ENCODE measurements around the gene NT5DC4. TPM values are rescaled to one million over a fixed set of nuclear protein-coding genes. Genes with fewer than 3 reads are reported as not detected.

Gene NT5DC4
- total RNA-seq, 1 experiment from 2014 or later = 0.04 TPM

DNA sequence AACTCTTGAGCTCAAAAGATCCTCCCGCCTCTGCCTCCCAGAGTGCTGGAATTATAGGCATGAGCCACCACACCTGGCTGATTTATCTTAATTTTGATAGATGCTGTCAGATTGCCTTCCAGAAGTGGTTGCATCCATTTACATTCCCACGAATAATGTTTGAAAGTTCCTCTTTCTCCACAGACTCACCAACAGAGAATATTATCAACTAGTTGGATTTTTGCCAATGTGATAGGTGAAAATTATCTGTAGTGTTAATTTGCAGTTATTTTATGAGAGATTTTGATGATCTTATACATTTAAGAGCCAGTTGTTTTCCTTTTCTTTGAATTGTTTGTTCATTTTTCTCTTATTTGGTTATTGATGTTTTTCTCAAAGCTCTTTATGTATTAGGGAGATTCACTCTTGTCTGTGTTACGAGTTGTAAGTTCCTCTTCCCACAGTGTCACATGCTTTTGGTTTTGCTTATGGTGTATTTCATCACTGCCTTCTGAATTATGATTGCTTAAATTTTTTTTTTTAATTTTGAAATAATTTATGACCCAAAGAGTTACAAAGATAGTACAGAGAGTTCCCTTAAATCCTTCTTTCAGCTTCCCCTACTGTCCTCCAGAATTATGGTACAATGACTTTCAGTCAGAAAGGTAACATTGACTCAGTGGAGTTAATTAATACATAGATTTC is 20.7 kb upstream of the NT5DC4 start:
- POLR2A ChIA-PET (ENCODE audit: unreplicated experiment) = no interaction called here
- Histone ChIP-seq H3K36me3 (ENCODE audit: low read depth, low read length) (no peaks in the 10 kb centered on the region), H3K4me1 (ENCODE audit: insufficient read depth, low read length) (no peaks in the 10 kb centered on the region)

DNA sequence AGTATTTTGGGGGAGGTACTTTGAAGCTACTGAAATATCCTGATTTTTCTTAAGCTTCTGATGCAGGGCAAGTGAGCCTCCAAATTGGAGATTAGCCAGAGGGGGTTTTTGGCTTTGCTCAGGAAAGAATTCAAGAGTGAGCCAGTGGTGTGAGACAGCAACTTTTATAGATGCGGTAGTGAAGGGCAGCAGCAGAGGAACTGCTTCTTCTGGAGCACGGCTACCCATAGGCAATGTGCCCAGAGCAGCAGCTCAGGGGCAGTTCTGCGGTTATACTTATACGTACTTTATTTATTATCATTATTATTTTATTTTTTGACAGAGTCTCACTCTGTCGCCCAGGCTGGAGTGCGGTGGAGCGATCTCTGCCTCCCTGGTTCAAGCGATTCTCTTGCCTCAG is 19.8 kb upstream of the NT5DC4 start:
- Histone ChIP-seq H3K9me2 (replicated peaks; ENCODE audit: low read length) (no peaks in the 10 kb centered on the region), H3K9me3 (ENCODE audit: low read length) (no peaks in the 10 kb centered on the region), H3K4me1 (ENCODE audit: insufficient read depth, low read length) (peaks cover 3% of the 10 kb centered on the region), H3K36me3 (ENCODE audit: low read depth, low read length) (no peaks in the 10 kb centered on the region), H3F3A (ENCODE audit: low read length, unreplicated experiment) (no peaks in the 10 kb centered on the region), H3K27me3 (ENCODE audit: low read length) (no peaks in the 10 kb centered on the region), H4K20me1 (ENCODE audit: low read length) (no peaks in the 10 kb centered on the region), H3K4me3 (ENCODE audit: low read length) (no peak overlapping the region), H3K79me2 (ENCODE audit: low read length) (no peaks in the 10 kb centered on the region), H2AFZ (ENCODE audit: low read length) (no peak overlapping the region), H3K9ac (ENCODE audit: low read length) (no peak overlapping the region), H3K27ac (ENCODE audit: low read length) (no peak overlapping the region), H3K4me2 (ENCODE audit: low read length) (no peak overlapping the region)
- DNase-seq (no peak), ATAC-seq (no peak)
- intact Hi-C loops (cut with micrococcal nuclease) = no loop called here
- BruUV-seq (replicated peaks) = no TSS peak
- ChIA-PET CTCF (no interaction called here), POLR2A (ENCODE audit: unreplicated experiment) (no interaction called here)
- TF ChIP-seq EZH2phosphoT487 (IDR thresholded peaks at IDR 0.05; ENCODE audit: borderline replicate concordance, low read length) (no peak), EZH2 (IDR thresholded peaks at IDR 0.05; ENCODE audit: low read length, unreplicated experiment) (no peak)
- TF ChIP-seq, protein P1, sequence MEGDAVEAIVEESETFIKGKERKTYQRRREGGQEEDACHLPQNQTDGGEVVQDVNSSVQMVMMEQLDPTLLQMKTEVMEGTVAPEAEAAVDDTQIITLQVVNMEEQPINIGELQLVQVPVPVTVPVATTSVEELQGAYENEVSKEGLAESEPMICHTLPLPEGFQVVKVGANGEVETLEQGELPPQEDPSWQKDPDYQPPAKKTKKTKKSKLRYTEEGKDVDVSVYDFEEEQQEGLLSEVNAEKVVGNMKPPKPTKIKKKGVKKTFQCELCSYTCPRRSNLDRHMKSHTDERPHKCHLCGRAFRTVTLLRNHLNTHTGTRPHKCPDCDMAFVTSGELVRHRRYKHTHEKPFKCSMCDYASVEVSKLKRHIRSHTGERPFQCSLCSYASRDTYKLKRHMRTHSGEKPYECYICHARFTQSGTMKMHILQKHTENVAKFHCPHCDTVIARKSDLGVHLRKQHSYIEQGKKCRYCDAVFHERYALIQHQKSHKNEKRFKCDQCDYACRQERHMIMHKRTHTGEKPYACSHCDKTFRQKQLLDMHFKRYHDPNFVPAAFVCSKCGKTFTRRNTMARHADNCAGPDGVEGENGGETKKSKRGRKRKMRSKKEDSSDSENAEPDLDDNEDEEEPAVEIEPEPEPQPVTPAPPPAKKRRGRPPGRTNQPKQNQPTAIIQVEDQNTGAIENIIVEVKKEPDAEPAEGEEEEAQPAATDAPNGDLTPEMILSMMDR (conservative IDR thresholded peaks at IDR 0.05; ENCODE audit: low read depth, low read length) = no peak

More for the DNA sequence above, 20.7 kb upstream of the NT5DC4 start:
- CTCF ChIA-PET = interaction anchor here (0.7 kb wide), 1 partner anchor 42 kb away, joined by 3 read pairs; no protein-coding TSS in a partner anchor
- Histone ChIP-seq H3K4me3 (ENCODE audit: low read length) (no peak overlapping the region), H3K9me3 (ENCODE audit: low read length) (no peaks in the 10 kb centered on the region), H3F3A (ENCODE audit: low read length, unreplicated experiment) (no peaks in the 10 kb centered on the region), H3K27me3 (ENCODE audit: low read length) (no peaks in the 10 kb centered on the region), H3K4me2 (ENCODE audit: low read length) (no peak overlapping the region), H3K27ac (ENCODE audit: low read length) (no peak overlapping the region), H3K9ac (ENCODE audit: low read length) (no peak overlapping the region), H2AFZ (ENCODE audit: low read length) (no peak overlapping the region), H4K20me1 (ENCODE audit: low read length) (no peaks in the 10 kb centered on the region), H3K9me2 (replicated peaks; ENCODE audit: low read length) (no peaks in the 10 kb centered on the region), H3K79me2 (ENCODE audit: low read length) (no peaks in the 10 kb centered on the region)
- BruUV-seq (replicated peaks) = no TSS peak
- no peak for TF ChIP-seq EZH2 (IDR thresholded peaks at IDR 0.05; ENCODE audit: low read length, unreplicated experiment)
- no peak for TF ChIP-seq EZH2phosphoT487 (IDR thresholded peaks at IDR 0.05; ENCODE audit: borderline replicate concordance, low read length)
- TF ChIP-seq, protein P1 (conservative IDR thresholded peaks at IDR 0.05; ENCODE audit: low read depth, low read length) = no peak
- no peak for ATAC-seq
- no peak for DNase-seq
- intact Hi-C loops (cut with micrococcal nuclease) = no loop called here

DNA sequence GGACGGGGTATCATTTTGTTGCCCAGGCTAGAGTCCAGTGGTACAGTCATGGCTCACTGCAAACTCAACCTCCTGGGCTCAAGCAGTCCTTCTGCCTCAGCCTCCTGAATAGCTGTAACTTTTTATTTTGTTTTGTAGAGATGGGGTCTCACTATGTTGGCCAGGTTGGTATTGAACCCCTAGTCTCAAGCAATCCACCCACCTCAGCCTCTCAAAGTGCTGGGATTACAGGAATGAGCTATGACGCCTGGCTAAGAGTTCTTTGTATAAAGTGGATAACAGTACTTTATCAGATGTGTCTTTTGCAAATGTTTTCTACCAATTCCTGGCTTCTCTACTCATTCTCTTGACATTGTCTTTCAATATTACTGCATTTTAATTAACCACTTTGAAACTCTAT is 17.1 kb upstream of the NT5DC4 start:
- TF ChIP-seq EZH2phosphoT487 (IDR thresholded peaks at IDR 0.05; ENCODE audit: borderline replicate concordance, low read length) (no peak), EZH2 (IDR thresholded peaks at IDR 0.05; ENCODE audit: low read length, unreplicated experiment) (no peak)
- TF ChIP-seq, protein P1 (conservative IDR thresholded peaks at IDR 0.05; ENCODE audit: low read depth, low read length) = no peak
- Histone ChIP-seq H3K4me3 (ENCODE audit: low read length) (no peak overlapping the region), H3K27me3 (ENCODE audit: low read length) (no peaks in the 10 kb centered on the region), H2AFZ (ENCODE audit: low read length) (no peak overlapping the region), H3K9ac (ENCODE audit: low read length) (no peak overlapping the region), H3K4me2 (ENCODE audit: low read length) (no peak overlapping the region), H4K20me1 (ENCODE audit: low read length) (no peaks in the 10 kb centered on the region), H3K36me3 (ENCODE audit: low read depth, low read length) (no peaks in the 10 kb centered on the region), H3K27ac (ENCODE audit: low read length) (no peak overlapping the region), H3K9me2 (replicated peaks; ENCODE audit: low read length) (no peaks in the 10 kb centered on the region), H3K4me1 (ENCODE audit: insufficient read depth, low read length) (peaks cover 10% of the 10 kb centered on the region), H3K9me3 (ENCODE audit: low read length) (no peaks in the 10 kb centered on the region), H3F3A (ENCODE audit: low read length, unreplicated experiment) (no peaks in the 10 kb centered on the region), H3K79me2 (ENCODE audit: low read length) (no peaks in the 10 kb centered on the region)
- BruUV-seq (replicated peaks) = no TSS peak
- DNase-seq (no peak), ATAC-seq (no peak)
- intact Hi-C loops (cut with micrococcal nuclease) = no loop called here
- POLR2A ChIA-PET (ENCODE audit: unreplicated experiment) = interaction anchor here (0.6 kb wide), 1 partner anchor 11 kb away, joined by 4 read pairs; no protein-coding TSS in a partner anchor
- CTCF ChIA-PET = no interaction called here

Measured in PC-3 (cell line).